ENCODE data around the gene CES1.
"Not testable (repeated sequence)": the region's sequence is repeated elsewhere in the genome, so short reads cannot be mapped to it uniquely, and the experiment has no call there.

DNA sequence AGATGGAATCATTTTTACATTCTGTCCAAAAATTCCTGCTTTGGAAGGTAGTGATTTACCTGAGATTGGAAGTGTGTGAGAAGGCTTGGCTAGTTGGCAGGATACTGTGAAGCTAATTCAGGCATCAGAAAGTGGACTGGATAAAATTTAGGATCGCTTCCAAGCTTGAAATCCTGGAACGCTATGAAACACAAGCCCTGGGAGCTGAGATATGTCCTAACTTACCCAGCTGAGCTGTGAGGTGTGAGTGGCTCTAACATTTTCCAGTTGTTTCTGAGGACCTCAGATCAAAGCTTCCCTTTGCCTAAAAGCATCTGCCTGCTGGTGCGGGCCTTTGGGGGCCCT lies 73.0 kb downstream of the CES1 start:
- TF ChIP-seq CTCF (IDR thresholded peaks at IDR 0.05; ENCODE audit: borderline replicate concordance, extremely low read depth, low read length, poor library complexity, severe bottlenecking); EZH2 (IDR thresholded peaks at IDR 0.05; ENCODE audit: borderline replicate concordance, low read depth, low read length, severe bottlenecking): not testable (repeated sequence)
